ENCODE data around the gene ZBTB45.

GRCh38 chr19:58466760-58467589, 52.6 kb downstream of the ZBTB45 start, which contains the start of gene ZNF324:
- peak; percentile 76 for TF ChIP-seq POLR2A (IDR thresholded peaks at IDR 0.05; ENCODE audit: low read depth, low read length)
- TF ChIP-seq CTCF (IDR thresholded peaks at IDR 0.05; ENCODE audit: extremely low read depth in 1 of 2, insufficient read depth in 1 of 2, low read depth in 1 of 2, low read length in 2 of 2), result no peak
- TF ChIP-seq MAX (IDR thresholded peaks at IDR 0.05; ENCODE audit: insufficient read depth, insufficient read length), result peak; percentile 90
- TF ChIP-seq POLR2AphosphoS5 (IDR thresholded peaks at IDR 0.05; ENCODE audit: insufficient read depth, low read depth, low read length), result peak; percentile 86
- TF ChIP-seq EZH2 (IDR thresholded peaks at IDR 0.05; ENCODE audit: borderline replicate concordance, low read depth, low read length, severe bottlenecking), result no peak
